ENCODE measurements around the gene DNASE1L1. TPM values are rescaled to one million over a fixed set of nuclear protein-coding genes. Genes with fewer than 3 reads are reported as not detected.
"Not testable (repeated sequence)": the region's sequence is repeated elsewhere in the genome, so short reads cannot be mapped to it uniquely, and the experiment has no call there.

The DNASE1L1 gene
- total RNA-seq, 1 donor from 2014 or later = 15.8 TPM

DNA sequence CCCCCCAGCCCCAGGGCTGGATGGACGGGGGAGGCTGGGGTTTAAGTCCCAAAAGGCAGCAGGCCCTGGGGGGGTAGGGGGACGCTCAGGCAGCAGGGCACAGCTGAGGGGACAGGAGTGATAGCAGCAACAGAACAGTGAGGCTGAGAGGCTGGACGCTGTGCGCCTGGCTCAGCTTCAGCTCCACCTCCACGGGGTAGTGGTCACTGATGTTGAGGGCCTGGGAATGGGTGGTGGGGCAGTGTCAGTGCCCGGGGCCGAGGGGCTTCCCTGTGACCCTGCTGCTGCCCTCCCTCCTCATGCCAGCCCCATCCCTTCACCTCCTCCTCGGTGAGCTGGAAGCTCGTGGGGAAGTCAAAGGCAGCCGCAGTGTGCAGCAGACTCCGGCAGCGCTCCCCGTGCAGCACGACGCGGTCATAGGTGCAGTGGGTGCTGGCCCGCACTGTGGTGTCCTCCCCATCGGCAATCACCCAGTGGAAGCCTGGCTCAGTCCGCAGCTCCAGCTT lies 6.4 kb downstream of the DNASE1L1 start:
- Mint-ChIP-seq H3K27ac (ENCODE audit: unreplicated experiment) (no peak overlapping the region), H3K9me3 (ENCODE audit: unreplicated experiment) (peaks cover 14% of the 10 kb centered on the region), H3K27me3 (ENCODE audit: unreplicated experiment) (peaks cover 11% of the 10 kb centered on the region), H3K4me3 (ENCODE audit: unreplicated experiment) (no peak overlapping the region), H3K36me3 (ENCODE audit: unreplicated experiment) (peaks cover 5% of the 10 kb centered on the region), H3K4me1 (ENCODE audit: low read depth, unreplicated experiment) (peaks cover 3% of the 10 kb centered on the region)
- no peak for DNase-seq
- TF ChIP-seq, protein P1, sequence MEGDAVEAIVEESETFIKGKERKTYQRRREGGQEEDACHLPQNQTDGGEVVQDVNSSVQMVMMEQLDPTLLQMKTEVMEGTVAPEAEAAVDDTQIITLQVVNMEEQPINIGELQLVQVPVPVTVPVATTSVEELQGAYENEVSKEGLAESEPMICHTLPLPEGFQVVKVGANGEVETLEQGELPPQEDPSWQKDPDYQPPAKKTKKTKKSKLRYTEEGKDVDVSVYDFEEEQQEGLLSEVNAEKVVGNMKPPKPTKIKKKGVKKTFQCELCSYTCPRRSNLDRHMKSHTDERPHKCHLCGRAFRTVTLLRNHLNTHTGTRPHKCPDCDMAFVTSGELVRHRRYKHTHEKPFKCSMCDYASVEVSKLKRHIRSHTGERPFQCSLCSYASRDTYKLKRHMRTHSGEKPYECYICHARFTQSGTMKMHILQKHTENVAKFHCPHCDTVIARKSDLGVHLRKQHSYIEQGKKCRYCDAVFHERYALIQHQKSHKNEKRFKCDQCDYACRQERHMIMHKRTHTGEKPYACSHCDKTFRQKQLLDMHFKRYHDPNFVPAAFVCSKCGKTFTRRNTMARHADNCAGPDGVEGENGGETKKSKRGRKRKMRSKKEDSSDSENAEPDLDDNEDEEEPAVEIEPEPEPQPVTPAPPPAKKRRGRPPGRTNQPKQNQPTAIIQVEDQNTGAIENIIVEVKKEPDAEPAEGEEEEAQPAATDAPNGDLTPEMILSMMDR (IDR thresholded peaks at IDR 0.05; ENCODE audit: partially characterized antibody, unreplicated experiment) = no peak

DNA sequence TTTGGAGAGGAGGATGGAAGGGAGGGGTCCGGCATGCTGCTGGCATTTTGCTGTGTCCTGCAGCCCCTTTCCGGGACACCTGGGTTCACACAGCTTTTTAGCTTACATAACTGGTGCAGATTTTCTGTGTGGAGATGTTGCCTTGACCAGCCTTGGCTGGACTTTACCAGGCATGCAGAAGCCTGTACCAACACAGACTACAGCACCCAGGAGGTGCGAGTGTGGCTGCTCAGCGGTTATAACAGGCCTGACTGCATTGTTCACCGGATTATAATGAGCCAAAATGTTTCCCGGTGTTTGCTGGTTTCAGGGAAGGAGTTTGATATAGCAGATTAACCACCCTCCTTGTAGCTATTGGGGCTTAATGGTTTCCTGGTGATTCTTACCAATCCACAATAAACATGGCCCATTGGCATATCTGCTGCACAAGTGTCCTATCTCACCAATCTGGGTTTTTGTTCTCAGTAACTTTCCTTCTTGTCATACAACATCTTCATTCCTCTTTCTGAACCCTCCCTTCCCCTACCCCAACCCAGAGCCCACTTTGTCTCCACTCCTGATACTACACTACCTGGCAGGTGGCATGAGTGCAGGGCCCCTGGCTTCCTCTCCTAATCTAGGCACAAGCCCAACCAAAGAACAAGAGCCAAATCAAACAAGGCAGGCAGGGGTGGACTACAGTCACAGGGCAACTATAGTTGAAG lies 7.0 kb downstream of the DNASE1L1 start:
- no peak for DNase-seq
- Mint-ChIP-seq H3K4me3 (ENCODE audit: unreplicated experiment) (no peak overlapping the region), H3K9me3 (ENCODE audit: unreplicated experiment) (peaks cover 14% of the 10 kb centered on the region), H3K36me3 (ENCODE audit: unreplicated experiment) (peaks cover 5% of the 10 kb centered on the region), H3K4me1 (ENCODE audit: low read depth, unreplicated experiment) (peaks cover 3% of the 10 kb centered on the region), H3K27ac (ENCODE audit: unreplicated experiment) (no peak overlapping the region), H3K27me3 (ENCODE audit: unreplicated experiment) (peaks cover 11% of the 10 kb centered on the region)
- TF ChIP-seq, protein P1 (IDR thresholded peaks at IDR 0.05; ENCODE audit: partially characterized antibody, unreplicated experiment) = no peak

DNA sequence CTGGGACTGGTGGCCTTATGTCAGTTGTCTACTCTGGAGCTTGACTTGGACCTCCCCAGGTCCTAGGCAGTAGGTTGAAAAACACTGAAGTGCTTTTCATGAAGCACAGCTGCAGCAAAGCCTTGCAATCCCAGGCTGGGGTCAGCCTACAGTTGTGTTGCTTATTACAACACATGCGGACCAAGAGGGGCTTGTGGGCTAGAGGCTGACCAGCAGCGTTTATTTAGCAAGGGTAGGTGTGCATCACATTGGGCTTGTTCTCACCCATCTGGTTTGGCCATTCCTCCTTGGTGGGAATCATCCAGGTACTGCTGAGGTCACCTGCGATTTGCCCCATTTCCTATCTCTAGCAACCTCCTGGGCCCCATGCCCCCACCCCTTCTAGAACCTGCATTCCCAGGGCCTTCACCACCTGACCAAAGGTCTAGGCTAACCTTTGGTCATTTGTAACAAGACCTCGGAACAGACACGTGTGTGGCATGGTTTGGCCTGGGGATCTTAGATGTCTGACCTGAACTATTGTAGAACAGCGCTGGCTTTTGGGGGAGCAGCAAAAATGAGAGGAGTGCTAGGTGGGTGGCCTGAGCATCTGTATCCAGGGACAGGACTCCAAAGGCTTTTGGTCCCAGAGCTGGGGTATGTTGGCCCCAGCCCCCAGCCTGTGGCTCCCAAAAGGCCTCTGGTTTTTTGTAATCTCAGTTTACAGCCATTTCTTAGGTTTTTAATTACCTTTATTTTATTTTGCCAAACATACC lies 7.8 kb downstream of the DNASE1L1 start:
- no peak for DNase-seq
- H3K4me3 Mint-ChIP-seq (ENCODE audit: unreplicated experiment) = peak overlapping the region; percentile 34
- H3K9me3 Mint-ChIP-seq (ENCODE audit: unreplicated experiment) = peaks cover 14% of the 10 kb centered on the region
- H3K27me3 Mint-ChIP-seq (ENCODE audit: unreplicated experiment) = peaks cover 11% of the 10 kb centered on the region
- TF ChIP-seq, protein P1 (IDR thresholded peaks at IDR 0.05; ENCODE audit: partially characterized antibody, unreplicated experiment) = no peak
- H3K27ac Mint-ChIP-seq (ENCODE audit: unreplicated experiment) = peak overlapping the region; percentile 38
- H3K4me1 Mint-ChIP-seq (ENCODE audit: low read depth, unreplicated experiment) = peaks cover 3% of the 10 kb centered on the region
- H3K36me3 Mint-ChIP-seq (ENCODE audit: unreplicated experiment) = peaks cover 5% of the 10 kb centered on the region

DNA sequence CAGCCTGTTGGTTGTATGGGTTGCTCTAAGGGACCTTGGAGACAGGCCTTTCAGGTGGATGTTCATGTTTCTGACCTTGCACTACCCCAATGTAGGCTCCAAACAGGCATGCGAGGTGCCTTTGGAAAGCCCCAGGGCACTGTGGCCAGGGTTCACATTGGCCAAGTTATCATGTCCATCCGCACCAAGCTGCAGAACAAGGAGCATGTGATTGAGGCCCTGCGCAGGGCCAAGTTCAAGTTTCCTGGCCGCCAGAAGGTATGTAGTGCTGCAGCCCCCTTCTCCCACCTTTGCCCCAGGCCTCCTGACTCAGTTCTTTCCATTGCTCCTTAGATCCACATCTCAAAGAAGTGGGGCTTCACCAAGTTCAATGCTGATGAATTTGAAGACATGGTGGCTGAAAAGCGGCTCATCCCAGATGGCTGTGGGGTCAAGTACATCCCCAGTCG lies 8.7 kb downstream of the DNASE1L1 start:
- H3K36me3 Mint-ChIP-seq (ENCODE audit: unreplicated experiment); H3K27ac Mint-ChIP-seq (ENCODE audit: unreplicated experiment); H3K4me1 Mint-ChIP-seq (ENCODE audit: low read depth, unreplicated experiment); H3K4me3 Mint-ChIP-seq (ENCODE audit: unreplicated experiment); DNase-seq: not testable (repeated sequence)
- Mint-ChIP-seq H3K27me3 (ENCODE audit: unreplicated experiment) (peaks cover 11% of the 10 kb centered on the region), H3K9me3 (ENCODE audit: unreplicated experiment) (peaks cover 14% of the 10 kb centered on the region)

DNA sequence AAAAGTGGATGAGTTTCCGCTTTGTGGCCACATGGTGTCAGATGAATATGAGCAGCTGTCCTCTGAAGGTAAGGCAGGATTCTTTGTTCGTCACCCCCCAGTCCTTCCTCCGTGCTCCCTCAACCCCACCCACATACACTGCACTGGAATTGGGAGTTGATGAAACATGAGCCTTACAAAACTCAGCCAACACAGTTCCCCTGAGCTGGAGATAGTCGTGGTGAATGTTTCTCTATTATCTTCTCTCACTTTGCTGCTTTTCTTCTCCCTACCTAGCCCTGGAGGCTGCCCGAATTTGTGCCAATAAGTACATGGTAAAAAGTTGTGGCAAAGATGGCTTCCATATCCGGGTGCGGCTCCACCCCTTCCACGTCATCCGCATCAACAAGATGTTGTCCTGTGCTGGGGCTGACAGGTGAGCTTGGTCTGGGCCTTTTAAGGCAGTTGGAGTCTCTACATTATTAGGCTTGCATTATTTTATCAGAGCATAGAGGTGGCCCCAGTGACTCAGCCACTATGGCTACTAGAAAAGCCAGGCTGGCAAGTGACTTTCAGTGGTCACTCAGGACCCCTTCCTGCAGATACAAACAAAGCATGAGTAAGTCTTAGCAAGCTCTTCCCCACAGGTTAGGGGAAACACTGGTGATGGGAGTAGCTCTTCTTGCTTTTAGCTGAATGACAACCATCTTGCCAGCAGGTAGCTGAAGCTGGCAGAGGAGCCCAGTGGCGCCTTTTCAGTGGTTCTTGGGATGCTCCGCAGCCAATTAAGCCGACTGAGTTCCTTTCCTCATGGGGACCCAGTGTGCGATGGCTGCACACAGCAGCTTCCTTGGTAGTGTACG lies 9.3 kb downstream of the DNASE1L1 start:
- H3K36me3 Mint-ChIP-seq (ENCODE audit: unreplicated experiment) = peaks cover 5% of the 10 kb centered on the region
- no peak for DNase-seq
- H3K27me3 Mint-ChIP-seq (ENCODE audit: unreplicated experiment) = peaks cover 11% of the 10 kb centered on the region
- peak overlapping the region; percentile 99 for H3K4me3 Mint-ChIP-seq (ENCODE audit: unreplicated experiment)
- H3K4me1 Mint-ChIP-seq (ENCODE audit: low read depth, unreplicated experiment) = peaks cover 3% of the 10 kb centered on the region
- peak overlapping the region; percentile 99 for H3K27ac Mint-ChIP-seq (ENCODE audit: unreplicated experiment)
- TF ChIP-seq, protein P1 (IDR thresholded peaks at IDR 0.05; ENCODE audit: partially characterized antibody, unreplicated experiment) = no peak
- H3K9me3 Mint-ChIP-seq (ENCODE audit: unreplicated experiment) = peaks cover 14% of the 10 kb centered on the region
